A673 (cell line): ENCODE measurements around the gene EHD1. TPM values are rescaled to one million over a fixed set of nuclear protein-coding genes. Genes with fewer than 3 reads are reported as not detected.

ENCODE experiments used
- BruUV-seq: library from RNA; stranded (reverse); fragments of 400-500 nt; replicated peaks from 2 replicates; lab custom pipeline; 2021; lab: Mats Ljungman, UMichigan
- CTCF ChIA-PET: fragments of 300-600 bp; sonication (Branson Sonifier 250); formaldehyde crosslinking; loops from one replicate; lab custom pipeline; 2022; ENCODE audit warnings: antibody characterized with exemption; lab: Charles Lee
- POLR2A ChIA-PET: fragments of 300-600 bp; sonication (Branson Sonifier 250); formaldehyde crosslinking; loops from one replicate; lab custom pipeline; 2022; ENCODE audit warnings: antibody characterized with exemption; ENCODE audit not compliant: low non-redundant PET; lab: Charles Lee
- DNase-seq: peaks from one replicate; pipeline ENCODE4 v3.0.0-alpha.2; 2015; ENCODE audit warnings: low spot score
- H3K27ac ChIP-seq: fragments of 200-600 bp; sonication (generic); 2 replicates; pipeline ENCODE4 v1.5.1; 2016; ENCODE audit warnings: mixed run types, low read depth, mild to moderate bottlenecking, mixed read lengths, antibody characterized with exemption, low read length; ENCODE audit not compliant: poor library complexity, severe bottlenecking
- H3K27me3 ChIP-seq: fragments of 200-600 bp; sonication (generic); replicated peaks from 2 replicates; pipeline ENCODE4 v1.6.1; 2017; ENCODE audit warnings: mixed run types, low read depth, mild to moderate bottlenecking, mixed read lengths, antibody characterized with exemption, low read length; ENCODE audit not compliant: insufficient read depth, poor library complexity
- H3K36me3 ChIP-seq: fragments of 200-600 bp; sonication (generic); 2 replicates; pipeline ENCODE4 v1.6.1; 2016; ENCODE audit warnings: mixed run types, mild to moderate bottlenecking, mixed read lengths, antibody characterized with exemption, low read length; ENCODE audit not compliant: insufficient read depth, poor library complexity, severe bottlenecking
- H3K4me1 ChIP-seq: fragments of 200-600 bp; sonication (generic); 2 replicates; pipeline ENCODE4 v1.6.1; 2017; ENCODE audit warnings: mixed run types, mild to moderate bottlenecking, mixed read lengths, antibody characterized with exemption, low read length; ENCODE audit not compliant: insufficient read depth, poor library complexity, severe bottlenecking
- H3K4me3 ChIP-seq: fragments of 200-600 bp; sonication (generic); 2 replicates; pipeline ENCODE4 v1.5.1; 2016; ENCODE audit warnings: low read depth, mixed run types, mild to moderate bottlenecking, mixed read lengths, low read length; ENCODE audit not compliant: poor library complexity, severe bottlenecking
- H3K9me3 ChIP-seq: fragments of 200-600 bp; sonication (generic); 2 replicates; pipeline ENCODE4 v1.6.1; 2016; ENCODE audit warnings: mixed run types, low read depth, mild to moderate bottlenecking, mixed read lengths, antibody characterized with exemption, low read length; ENCODE audit not compliant: poor library complexity, severe bottlenecking
- EZH2 ChIP-seq: fragments of 200-600 bp; sonication (generic); IDR thresholded peaks from 2 replicates; pipeline ENCODE4 v1.6.1; 2017; ENCODE audit warnings: borderline replicate concordance, low read depth, mild to moderate bottlenecking, mixed read lengths, antibody characterized with exemption, low read length; ENCODE audit not compliant: poor library complexity, severe bottlenecking
- intact Hi-C: fragments of 100-400 bp; cut with micrococcal nuclease; formaldehyde crosslinking; loops from one replicate; pipeline ENCODE4 v1.10.0; 2022; ENCODE audit not compliant: unreplicated experiment
- total RNA-seq: library from RNA; stranded (reverse); gene quantifications from 2 replicates; pipeline ENCODE4 v1.2.3, GENCODE V29; 2021
- TF ChIP-seq, protein P1 (sequence below): fragments of 300-800, 200-600 bp; sonication (generic); conservative IDR thresholded peaks from 2 replicates; pipeline ENCODE4 v1.5.1; 2017; ENCODE audit warnings: low read depth, mild to moderate bottlenecking, antibody characterized with exemption, low read length, moderate library complexity, mixed read lengths

The EHD1 gene
- total RNA-seq, 1 experiment from 2014 or later: 63.1 TPM

DNA sequence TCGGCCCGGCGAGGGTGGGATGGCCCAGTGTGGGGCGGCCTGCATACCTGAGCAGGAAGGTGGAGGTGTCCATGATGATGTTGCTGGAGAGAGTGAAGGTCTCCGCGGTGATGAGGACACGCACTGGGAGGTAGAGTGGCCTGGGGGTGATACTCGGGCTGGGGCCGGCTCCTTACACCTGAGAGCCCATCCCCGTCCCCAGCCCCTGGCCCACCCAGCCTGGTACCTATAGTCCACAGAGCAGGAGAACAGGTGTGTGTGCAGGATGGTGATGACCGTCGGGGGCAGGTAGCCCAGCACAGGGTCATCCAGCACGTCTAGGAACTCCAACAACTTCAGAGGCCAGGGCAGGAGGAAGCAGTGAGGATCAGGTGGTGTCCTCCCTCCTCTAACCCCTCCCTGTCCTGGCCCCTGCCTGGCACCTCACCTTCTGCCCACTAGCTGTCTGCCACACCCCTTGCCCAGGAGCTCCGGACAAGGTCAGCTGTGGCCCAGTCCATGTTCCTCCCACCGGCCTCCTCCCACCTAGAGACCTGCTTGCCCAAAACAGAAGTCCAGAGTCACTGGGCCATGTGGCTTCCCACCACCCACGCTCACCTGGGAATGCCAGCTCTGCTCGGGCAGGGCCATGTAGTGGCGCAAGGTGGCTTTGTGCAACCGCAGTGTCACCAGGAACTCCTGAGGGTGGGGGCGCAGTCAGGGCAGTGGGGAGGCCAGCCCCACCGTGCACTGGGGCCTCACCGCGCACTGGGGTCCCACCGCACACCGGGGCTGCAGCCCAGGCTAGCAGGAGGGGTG lies 27.3 kb upstream of the EHD1 start:
- no TSS peak for BruUV-seq
- TF ChIP-seq EZH2: no peak
- TF ChIP-seq, protein P1, sequence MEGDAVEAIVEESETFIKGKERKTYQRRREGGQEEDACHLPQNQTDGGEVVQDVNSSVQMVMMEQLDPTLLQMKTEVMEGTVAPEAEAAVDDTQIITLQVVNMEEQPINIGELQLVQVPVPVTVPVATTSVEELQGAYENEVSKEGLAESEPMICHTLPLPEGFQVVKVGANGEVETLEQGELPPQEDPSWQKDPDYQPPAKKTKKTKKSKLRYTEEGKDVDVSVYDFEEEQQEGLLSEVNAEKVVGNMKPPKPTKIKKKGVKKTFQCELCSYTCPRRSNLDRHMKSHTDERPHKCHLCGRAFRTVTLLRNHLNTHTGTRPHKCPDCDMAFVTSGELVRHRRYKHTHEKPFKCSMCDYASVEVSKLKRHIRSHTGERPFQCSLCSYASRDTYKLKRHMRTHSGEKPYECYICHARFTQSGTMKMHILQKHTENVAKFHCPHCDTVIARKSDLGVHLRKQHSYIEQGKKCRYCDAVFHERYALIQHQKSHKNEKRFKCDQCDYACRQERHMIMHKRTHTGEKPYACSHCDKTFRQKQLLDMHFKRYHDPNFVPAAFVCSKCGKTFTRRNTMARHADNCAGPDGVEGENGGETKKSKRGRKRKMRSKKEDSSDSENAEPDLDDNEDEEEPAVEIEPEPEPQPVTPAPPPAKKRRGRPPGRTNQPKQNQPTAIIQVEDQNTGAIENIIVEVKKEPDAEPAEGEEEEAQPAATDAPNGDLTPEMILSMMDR: no peak
- H3K27ac ChIP-seq: no peak overlapping the region
- DNase-seq: no peak
- no peaks in the 10 kb centered on the region for H3K9me3 ChIP-seq
- no peaks in the 10 kb centered on the region for H3K27me3 ChIP-seq
- no peak overlapping the region for H3K4me3 ChIP-seq
- POLR2A ChIA-PET: no interaction called here
- H3K4me1 ChIP-seq: no peaks in the 10 kb centered on the region
- intact Hi-C loops: no loop called here
- H3K36me3 ChIP-seq: peaks cover 31% of the 10 kb centered on the region
- CTCF ChIA-PET: no interaction called here

DNA sequence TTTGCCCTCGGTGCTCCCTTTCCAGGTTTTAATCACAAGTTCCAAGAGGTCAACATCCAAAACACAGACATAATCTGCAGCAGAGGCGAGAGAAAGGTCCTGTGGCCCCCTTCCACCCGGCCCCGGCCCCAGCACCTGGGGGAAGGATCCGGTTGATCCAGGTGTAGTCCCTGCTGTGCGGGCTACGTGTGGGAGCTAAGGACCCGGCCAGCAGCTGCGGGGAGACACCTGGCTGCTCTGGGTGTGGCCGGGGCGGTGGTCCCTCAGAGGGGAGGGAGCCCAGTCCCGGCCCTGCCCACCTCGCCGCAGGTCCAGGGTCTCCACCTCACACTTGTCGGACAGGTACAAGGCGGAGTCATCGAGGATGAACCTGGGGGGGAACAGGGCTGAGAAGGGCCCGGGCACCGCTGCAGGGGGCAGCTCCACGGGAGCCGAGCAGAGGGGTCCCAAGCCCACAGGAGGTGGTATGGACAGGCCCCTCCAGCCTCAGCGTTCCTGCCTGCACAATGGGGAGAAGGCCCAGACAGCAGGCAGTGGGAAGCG lies 24.9 kb upstream of the EHD1 start:
- BruUV-seq: no TSS peak
- intact Hi-C loops: no loop called here
- CTCF ChIA-PET: no interaction called here
- no peaks in the 10 kb centered on the region for H3K27me3 ChIP-seq
- H3K27ac ChIP-seq: no peak overlapping the region
- H3K4me1 ChIP-seq: no peaks in the 10 kb centered on the region
- peaks cover 12% of the 10 kb centered on the region for H3K36me3 ChIP-seq
- POLR2A ChIA-PET: no interaction called here
- TF ChIP-seq EZH2: no peak
- TF ChIP-seq, protein P1: no peak
- no peak for DNase-seq
- H3K9me3 ChIP-seq: no peaks in the 10 kb centered on the region
- H3K4me3 ChIP-seq: no peak overlapping the region

DNA sequence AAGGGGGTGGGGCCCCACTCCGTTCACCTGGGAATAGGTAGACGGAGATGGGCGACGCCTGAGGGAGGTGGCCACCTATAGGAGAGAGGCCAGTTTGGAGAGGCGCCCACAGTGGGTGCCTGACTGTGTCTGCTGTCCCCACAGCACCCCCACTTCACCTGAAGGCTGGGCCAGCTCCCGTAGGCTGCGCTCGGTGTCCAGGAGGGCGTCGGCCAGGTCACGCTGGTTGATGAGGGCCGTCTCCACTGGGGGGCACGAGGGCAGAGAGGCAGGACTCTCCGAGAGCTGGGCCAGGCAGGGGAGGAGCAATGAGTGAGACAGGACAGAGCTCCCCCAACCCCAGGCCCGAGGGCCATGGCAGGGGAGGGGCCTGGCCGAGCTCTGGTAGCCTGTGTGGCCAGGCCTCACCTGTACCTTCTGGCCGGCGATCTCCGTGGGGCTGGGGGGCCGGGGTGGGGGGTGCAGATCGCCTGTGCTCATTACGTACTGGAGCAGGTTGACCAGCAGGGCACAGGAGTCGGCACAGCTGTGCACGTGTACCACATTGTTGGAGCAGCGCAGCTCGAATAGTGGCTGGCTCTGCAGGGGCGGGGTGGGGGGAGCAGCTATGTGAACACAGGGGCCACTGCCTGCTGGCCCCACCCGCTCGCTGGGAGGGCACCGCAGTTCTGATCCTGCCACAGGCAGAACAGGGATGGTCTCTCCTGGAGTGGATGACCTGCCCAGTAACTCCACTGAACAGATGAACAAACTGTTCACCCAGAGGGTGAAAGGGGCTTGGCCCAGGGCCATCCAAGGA lies 23.9 kb upstream of the EHD1 start:
- H3K4me1 ChIP-seq: no peaks in the 10 kb centered on the region
- ChIA-PET POLR2A (no interaction called here), CTCF (no interaction called here)
- DNase-seq: no peak
- peaks cover 6% of the 10 kb centered on the region for H3K36me3 ChIP-seq
- no peaks in the 10 kb centered on the region for H3K9me3 ChIP-seq
- TF ChIP-seq, protein P1: no peak
- TF ChIP-seq EZH2: no peak
- no peak overlapping the region for H3K4me3 ChIP-seq
- no peak overlapping the region for H3K27ac ChIP-seq
- no peaks in the 10 kb centered on the region for H3K27me3 ChIP-seq
- BruUV-seq: no TSS peak
- intact Hi-C loops: no loop called here
